H7 (cell line): ENCODE data around the gene SPTBN1. TPM values are rescaled to one million over a fixed set of nuclear protein-coding genes. Genes with fewer than 3 reads are reported as not detected.

Experiments used
- DNase-seq: peaks from one replicate; pipeline ENCODE4 v3.0.0; 2012
- H3K27me3 ChIP-seq: 2 replicates; pipeline ENCODE4 v1.6.0; 2011; ENCODE audit warnings: mild to moderate bottlenecking, low read length; ENCODE audit not compliant: control insufficient read depth, insufficient read depth
- H3K36me3 ChIP-seq: replicated peaks from 2 replicates; pipeline ENCODE4 v1.5.1; 2011; ENCODE audit warnings: low read length; ENCODE audit not compliant: control insufficient read depth, insufficient read depth
- H3K4me3 ChIP-seq: 2 replicates; pipeline ENCODE4 v1.5.1; 2011; ENCODE audit warnings: low read depth, mild to moderate bottlenecking, control low read depth, low read length, moderate library complexity; ENCODE audit not compliant: insufficient read depth
- total RNA-seq: library from RNA; depleted of rRNA; stranded (reverse); fragments of >200 nt; shearing (Covaris generic); gene quantifications from 2 replicates; pipeline ENCODE4 v1.2.3, GENCODE V29; 2014

SPTBN1 gene
- total RNA-seq, 1 experiment from 2014 or later: 100 TPM

DNA sequence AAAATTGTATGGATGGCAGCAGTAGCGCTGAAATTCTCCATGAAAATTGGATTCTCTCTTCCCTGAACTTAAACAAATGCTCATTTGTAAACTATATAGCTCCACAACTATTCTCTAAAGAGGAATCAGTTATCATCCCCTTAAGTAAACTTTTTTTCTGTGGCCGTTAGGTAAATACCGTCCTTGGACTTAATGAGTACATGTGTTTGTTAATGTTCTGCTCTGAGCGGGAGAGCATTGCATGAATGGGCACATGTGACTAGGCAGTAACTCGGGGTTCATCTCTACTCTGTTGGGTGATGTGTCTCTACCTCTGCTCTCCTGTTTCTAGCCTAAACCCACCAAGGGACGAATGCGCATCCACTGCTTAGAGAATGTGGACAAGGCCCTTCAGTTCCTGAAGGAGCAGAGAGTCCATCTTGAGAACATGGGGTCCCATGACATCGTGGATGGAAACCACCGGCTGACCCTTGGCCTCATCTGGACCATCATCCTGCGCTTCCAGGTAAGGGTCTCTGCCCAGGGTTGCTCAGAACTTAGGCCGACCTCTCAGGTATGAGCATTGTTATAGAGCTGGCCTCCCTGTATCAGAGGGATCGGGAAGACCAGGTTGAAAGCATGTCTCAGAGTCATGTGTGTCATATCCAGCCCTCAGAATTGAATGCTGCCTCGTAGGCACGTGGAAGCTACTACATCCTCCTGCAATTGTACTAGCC lies 155.9 kb downstream of the SPTBN1 start:
- H3K36me3 ChIP-seq: peaks cover 6% of the 10 kb centered on the region
- H3K4me3 ChIP-seq: no peak overlapping the region
- no peak for DNase-seq
- H3K27me3 ChIP-seq: no peaks in the 10 kb centered on the region

DNA sequence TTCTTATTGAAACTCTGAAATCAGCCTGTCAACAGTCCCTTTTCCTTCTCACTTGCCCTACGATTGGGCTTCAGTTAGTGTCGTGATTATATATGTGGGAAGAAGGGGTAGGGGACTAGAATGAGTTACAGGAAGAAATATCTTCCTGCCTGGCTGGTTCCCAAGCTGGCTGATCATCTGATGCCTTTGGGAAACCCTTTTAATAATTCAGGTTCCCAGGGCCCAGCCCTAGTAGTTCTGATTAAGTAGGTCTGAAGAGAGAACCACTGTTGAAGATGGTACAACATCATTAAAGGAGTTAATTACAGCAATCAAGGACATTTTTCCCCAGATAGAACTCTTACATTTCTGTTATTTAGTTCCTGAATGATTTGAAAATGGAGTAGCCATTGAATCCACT lies 157.3 kb downstream of the SPTBN1 start:
- no peak for DNase-seq
- no peak overlapping the region for H3K4me3 ChIP-seq
- peaks cover 12% of the 10 kb centered on the region for H3K36me3 ChIP-seq
- H3K27me3 ChIP-seq: no peaks in the 10 kb centered on the region

DNA sequence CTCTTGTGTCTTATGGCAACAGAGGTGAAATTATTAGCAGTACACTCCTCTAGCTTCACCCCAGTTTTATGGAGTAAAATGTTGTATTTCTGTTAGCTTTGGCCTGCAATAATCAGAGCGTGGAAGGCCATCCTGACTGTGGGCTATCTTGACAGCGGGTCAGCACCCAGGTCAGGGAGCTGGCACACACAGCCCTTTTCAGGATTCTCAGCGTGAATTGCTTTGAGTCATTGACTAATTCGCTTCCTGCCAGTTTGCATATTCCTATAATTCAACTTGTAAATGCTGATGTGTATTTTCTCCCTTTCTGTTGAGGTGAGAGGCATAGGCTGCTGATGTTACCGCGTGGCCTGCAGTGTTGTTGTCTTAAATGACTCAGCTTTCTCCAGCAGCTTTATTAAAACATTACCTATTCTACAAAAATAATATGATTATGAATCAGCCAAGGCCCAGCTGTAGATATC lies 157.7 kb downstream of the SPTBN1 start:
- peaks cover 12% of the 10 kb centered on the region for H3K36me3 ChIP-seq
- DNase-seq: no peak

DNA sequence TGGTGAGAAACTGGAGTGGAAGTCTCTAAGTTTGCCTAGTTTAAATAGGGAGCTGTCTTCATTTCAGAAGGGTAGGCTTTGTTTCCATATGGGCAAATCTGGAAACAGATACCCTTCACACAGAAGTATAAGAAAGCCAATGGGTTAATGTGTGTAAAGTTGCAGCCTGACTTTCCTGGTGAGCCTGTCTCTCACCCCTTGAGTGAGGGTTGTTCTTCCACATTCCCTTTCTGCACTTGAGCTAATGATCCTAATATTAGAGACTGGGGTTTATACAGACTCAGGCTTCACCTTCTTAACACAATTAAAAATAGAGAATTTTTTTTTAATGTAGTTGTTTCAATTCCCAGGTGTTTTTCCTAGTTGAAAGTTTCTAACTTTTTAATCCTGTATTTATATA lies 158.7 kb downstream of the SPTBN1 start:
- H3K4me3 ChIP-seq: no peak overlapping the region
- peaks cover 12% of the 10 kb centered on the region for H3K36me3 ChIP-seq
- no peaks in the 10 kb centered on the region for H3K27me3 ChIP-seq
- no peak for DNase-seq

More for the DNA sequence above, 157.7 kb downstream of the SPTBN1 start:
- no peaks in the 10 kb centered on the region for H3K27me3 ChIP-seq
- no peak overlapping the region for H3K4me3 ChIP-seq

DNA sequence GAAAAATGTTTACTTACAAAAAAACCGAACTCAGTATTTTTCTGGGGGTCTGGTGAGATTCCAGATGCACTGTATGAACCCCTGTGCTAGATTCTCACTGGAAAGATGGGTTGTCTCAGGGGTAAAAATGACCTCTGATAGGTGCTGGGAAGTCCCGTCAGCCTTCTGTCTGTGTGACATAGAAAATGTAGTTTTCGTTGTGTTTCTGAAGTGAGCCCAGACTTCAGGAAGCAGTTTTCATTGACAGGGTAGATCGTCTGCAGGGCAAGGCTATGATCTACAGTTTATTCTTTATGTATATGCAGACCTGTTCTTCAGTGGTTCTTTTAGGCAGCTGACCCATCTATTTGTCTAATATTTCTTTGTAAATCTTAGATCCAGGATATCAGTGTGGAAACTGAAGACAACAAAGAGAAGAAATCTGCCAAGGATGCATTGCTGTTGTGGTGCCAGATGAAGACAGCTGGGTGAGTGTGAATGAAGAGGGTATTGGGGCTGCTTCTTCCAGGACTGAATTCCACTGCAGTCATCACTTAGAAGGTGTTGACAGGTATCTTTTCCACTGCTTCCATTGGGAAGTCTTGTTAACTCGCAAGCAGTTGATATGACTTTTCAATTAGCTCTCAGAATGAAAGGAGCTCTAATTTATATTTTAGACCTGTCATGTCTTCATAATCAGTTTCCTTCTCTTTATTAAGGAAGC lies 159.9 kb downstream of the SPTBN1 start:
- H3K27me3 ChIP-seq: no peaks in the 10 kb centered on the region
- H3K4me3 ChIP-seq: no peak overlapping the region
- no peak for DNase-seq
- peaks cover 12% of the 10 kb centered on the region for H3K36me3 ChIP-seq

DNA sequence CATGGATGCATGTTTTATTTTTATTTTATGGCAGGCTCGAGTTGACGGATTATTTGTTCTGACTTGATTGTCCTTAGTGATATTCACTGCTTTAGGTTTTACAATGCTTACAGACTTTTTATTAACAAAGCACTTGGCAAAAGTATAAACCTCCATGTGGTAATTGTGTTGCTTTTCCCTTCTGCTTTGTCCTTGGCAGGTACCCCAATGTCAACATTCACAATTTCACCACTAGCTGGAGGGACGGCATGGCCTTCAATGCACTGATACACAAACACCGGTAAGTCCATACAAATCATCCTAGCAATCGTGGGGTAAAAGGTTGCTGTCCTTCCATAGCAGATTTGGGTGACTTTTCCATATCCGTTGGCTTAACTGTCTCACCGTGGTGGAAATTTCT lies 161.3 kb downstream of the SPTBN1 start:
- Histone ChIP-seq H3K27me3 (no peaks in the 10 kb centered on the region), H3K36me3 (peaks cover 23% of the 10 kb centered on the region), H3K4me3 (no peak overlapping the region)
- no peak for DNase-seq

DNA sequence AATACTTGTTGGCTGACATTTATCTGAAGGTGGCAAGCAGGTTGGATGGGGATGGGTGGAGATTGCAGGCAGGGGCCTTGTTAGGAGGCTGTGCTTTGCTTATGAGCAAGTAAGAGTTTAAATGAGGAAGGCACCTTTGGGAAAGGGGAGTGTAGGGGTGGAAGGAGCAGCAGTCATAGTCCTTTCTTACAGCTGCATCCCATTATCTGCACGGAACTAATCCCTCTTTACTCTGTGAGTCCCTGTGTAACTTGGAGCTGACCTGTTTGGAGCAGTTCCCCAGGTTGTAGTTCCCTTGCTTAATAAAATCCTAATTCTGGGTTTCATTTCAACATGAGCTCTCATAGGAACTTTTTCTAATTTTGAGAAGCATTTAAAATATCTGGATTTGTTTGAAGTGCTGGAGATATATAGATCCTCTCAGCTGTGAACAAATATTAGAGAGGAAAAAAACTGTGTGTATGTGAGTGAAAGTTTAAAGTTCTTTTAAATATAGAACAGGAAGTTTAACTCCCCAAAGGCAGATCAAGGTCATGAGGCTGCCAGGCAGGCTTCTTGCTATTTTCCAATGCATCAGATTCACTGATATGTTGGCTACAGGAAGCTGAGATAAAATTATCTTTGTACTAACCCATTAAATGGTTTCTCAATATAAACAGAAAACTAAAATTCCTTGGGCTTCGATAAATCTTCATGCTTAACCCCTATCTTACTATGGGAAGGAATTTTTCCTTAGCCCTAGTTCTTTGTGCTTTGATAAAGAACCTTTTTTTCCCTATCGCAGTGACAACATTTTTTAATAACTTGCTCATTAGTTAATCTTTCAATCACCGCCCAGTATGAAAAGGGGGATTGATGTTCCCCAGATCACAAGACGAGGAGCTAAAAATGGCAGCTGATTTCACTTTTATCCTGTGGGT lies 162.8 kb downstream of the SPTBN1 start:
- DNase-seq: no peak
- H3K4me3 ChIP-seq: no peak overlapping the region
- peaks cover 32% of the 10 kb centered on the region for H3K36me3 ChIP-seq
- H3K27me3 ChIP-seq: no peaks in the 10 kb centered on the region

DNA sequence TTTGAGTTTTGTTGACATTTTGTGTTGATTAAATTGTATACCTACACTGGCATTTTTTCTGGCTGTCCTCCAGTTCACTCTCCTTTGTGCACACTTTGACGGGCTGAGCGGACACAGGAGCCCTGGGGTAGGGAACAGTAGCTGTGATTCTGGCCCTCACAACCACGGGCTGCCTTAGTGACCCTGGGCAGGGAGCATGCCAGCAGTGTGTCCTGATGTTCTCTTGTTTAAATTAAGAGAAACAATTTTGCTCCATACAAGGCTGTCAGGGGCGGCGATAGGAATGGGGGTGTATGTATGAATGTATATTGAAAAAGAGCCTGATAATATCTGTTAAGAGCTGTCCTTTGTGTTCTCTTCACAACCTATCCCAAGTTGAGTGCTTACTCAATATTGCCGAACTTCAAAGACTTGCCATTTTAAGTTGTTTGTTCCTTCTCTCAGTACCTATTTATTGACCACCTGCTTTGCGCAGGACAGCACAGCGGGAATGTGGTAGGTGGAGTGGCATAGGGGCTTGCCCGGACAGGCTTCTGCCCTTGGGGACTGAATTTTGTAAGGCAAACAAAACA lies 163.6 kb downstream of the SPTBN1 start:
- Histone ChIP-seq H3K4me3 (no peak overlapping the region), H3K36me3 (peaks cover 35% of the 10 kb centered on the region), H3K27me3 (no peaks in the 10 kb centered on the region)
- DNase-seq: no peak

DNA sequence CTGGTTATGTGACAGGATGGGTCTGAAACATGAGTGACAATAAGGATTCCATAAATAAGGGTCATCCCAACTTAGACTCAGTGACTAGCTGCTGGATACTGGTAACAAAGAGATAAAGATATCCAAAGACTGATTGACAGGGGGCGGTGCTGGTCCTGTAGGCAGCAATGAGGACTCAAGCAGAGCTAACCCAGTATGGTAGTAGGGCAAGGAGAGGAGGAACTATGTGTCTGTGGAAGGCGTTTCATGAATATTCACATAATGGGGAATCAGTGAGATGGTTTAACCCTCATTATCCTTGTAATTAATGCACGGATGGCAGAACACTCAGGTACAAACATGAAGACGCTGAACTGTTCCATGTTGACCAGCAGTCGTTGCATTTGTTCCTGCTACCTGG lies 164.8 kb downstream of the SPTBN1 start:
- Histone ChIP-seq H3K4me3 (no peak overlapping the region), H3K36me3 (peaks cover 41% of the 10 kb centered on the region), H3K27me3 (no peaks in the 10 kb centered on the region)
- DNase-seq: no peak

DNA sequence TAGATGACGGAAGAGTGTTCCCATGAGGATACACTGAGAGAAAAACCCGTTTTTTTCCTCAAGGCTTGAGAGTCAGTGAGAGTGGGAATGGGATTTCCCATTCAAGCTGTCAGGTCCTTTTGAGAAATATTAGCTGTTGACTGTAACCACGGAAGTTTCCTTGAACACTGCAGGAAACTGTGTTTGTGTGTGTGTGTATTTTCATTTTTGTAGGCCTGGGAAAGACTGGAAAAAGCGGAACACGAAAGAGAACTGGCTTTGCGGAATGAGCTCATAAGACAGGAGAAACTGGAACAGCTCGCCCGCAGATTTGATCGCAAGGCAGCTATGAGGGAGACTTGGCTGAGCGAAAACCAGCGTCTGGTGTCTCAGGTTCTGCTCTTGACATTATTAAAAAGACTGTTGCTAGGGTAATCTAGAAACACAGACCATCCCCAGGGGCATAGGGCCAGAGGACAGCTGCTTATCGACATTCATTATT lies 168.5 kb downstream of the SPTBN1 start:
- Histone ChIP-seq H3K36me3 (peaks cover 58% of the 10 kb centered on the region), H3K4me3 (no peak overlapping the region), H3K27me3 (no peaks in the 10 kb centered on the region)
- DNase-seq: no peak

DNA sequence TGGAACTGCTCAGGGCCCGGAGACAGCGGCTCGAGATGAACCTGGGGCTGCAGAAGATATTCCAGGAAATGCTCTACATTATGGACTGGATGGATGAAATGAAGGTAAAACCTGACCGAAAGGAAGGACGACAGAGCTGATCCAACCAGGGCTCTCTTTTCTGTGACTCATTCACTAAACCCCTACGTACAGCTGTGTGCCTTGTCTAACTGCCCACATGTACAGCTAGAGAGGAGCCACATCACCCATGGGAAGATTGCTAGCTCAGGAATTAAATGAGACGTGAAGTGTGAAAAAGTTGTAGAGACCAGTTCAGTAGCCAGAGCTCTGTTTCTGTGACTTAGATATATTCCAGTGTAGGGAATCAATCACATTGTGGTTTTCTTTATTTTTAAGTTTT lies 170.0 kb downstream of the SPTBN1 start:
- Histone ChIP-seq H3K36me3 (peaks cover 70% of the 10 kb centered on the region), H3K27me3 (no peaks in the 10 kb centered on the region), H3K4me3 (no peak overlapping the region)
- no peak for DNase-seq

DNA sequence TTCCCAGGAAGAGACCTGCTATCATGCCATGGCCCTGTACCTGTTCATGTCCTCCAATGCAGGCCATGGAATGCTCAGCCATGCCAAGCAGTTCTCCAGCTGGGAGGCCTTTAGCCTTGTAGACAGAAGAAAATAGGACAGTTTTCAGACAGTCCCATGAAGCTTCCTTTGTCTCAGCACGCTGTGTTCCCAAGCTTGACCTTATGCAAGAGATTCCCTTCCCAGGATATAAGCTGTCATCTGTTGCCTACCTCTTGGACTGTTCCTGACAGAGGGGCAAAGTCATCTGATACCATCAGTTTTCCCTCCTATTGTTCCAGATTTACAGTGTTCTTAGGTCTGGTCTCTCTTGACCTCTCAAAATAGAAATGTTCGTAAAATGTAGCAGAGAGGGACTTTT lies 170.8 kb downstream of the SPTBN1 start:
- peaks cover 70% of the 10 kb centered on the region for H3K36me3 ChIP-seq
- DNase-seq: no peak
- H3K27me3 ChIP-seq: no peaks in the 10 kb centered on the region
- H3K4me3 ChIP-seq: no peak overlapping the region

DNA sequence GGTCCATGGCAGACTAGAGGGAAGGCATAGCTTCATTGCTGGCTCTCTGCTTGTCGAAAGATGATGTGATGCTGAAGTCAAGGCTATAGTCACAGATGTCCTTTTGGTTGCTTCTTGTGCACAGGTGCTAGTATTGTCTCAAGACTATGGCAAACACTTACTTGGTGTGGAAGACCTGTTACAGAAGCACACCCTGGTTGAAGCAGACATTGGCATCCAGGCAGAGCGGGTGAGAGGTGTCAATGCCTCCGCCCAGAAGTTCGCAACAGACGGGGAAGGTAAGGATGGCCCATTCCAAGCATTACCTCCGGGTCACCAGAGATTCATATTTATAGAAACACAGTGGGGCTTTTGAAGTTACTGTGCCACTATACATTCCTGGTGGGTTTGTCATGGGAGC lies 171.8 kb downstream of the SPTBN1 start:
- Histone ChIP-seq H3K36me3 (peaks cover 71% of the 10 kb centered on the region), H3K4me3 (no peak overlapping the region)
- DNase-seq: no peak

DNA sequence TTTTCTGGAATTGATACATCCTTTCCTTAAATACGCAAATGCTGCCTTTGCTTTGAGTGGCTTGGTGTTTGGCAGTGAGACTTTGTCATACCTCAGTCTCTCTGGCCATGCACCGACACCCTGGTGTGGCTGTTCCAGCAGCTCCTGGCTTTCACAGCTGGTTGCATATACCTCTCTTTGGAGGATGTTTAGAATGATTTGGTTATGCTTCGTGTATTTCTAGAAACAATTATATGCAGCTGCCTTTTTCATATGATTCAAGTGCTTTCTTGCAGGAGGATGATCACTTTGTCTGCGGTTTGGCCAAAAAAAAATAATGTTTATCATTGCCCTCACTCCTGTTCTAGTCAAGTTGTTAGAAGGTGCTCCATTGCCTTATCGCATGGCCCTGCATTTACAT lies 172.3 kb downstream of the SPTBN1 start:
- H3K27me3 ChIP-seq: no peaks in the 10 kb centered on the region
- H3K4me3 ChIP-seq: no peak overlapping the region
- DNase-seq: no peak
- peaks cover 70% of the 10 kb centered on the region for H3K36me3 ChIP-seq

More for the DNA sequence above, 171.8 kb downstream of the SPTBN1 start:
- no peaks in the 10 kb centered on the region for H3K27me3 ChIP-seq
